ENCODE measurements around the gene OR1D5.
"Not testable (repeated sequence)": the region's sequence is repeated elsewhere in the genome, so short reads cannot be mapped to it uniquely, and the experiment has no call there.

Gene OR1D5

GRCh38 chr17:3032258-3033247 is 30.9 kb downstream of the OR1D5 start:
- no peak for DNase-seq (ENCODE audit: low read depth in 2 of 3, low spot score in 2 of 3)

- DNase-seq (ENCODE audit: low read depth in 2 of 3, low spot score in 2 of 3): not testable (repeated sequence)
These were observed 32.4 kb downstream of the OR1D5 start for GRCh38 chr17:3030852-3031470.

- DNase-seq (ENCODE audit: low read depth in 2 of 3, low spot score in 2 of 3): no peak
These were observed 33.3 kb downstream of the OR1D5 start for GRCh38 chr17:3030096-3030495.

GRCh38 chr17:3029213-3029913 is 34.0 kb downstream of the OR1D5 start:
- no peak for DNase-seq (ENCODE audit: low read depth in 2 of 3, low spot score in 2 of 3)

- DNase-seq (ENCODE audit: low read depth in 2 of 3, low spot score in 2 of 3): no peak
These were observed 35.4 kb downstream of the OR1D5 start for GRCh38 chr17:3027786-3028532.

- no peak for DNase-seq (ENCODE audit: low read depth in 2 of 3, low spot score in 2 of 3)
These were observed 36.3 kb downstream of the OR1D5 start for GRCh38 chr17:3026856-3027751.

GRCh38 chr17:3026125-3026855 is 37.1 kb downstream of the OR1D5 start:
- DNase-seq (ENCODE audit: low read depth in 2 of 3, low spot score in 2 of 3): no peak

GRCh38 chr17:3025421-3026124 is 37.8 kb downstream of the OR1D5 start:
- no peak for DNase-seq (ENCODE audit: low read depth in 2 of 3, low spot score in 2 of 3)

- DNase-seq (ENCODE audit: low read depth in 2 of 3, low spot score in 2 of 3): no peak
These were observed 39.1 kb downstream of the OR1D5 start for GRCh38 chr17:3024346-3024745.

GRCh38 chr17:3022197-3022596 is 41.2 kb downstream of the OR1D5 start:
- DNase-seq (ENCODE audit: low read depth in 2 of 3, low spot score in 2 of 3): no peak

GRCh38 chr17:3020381-3020780 is 43.0 kb downstream of the OR1D5 start:
- DNase-seq (ENCODE audit: low read depth in 2 of 3, low spot score in 2 of 3): no peak

GRCh38 chr17:3019761-3020160 is 43.6 kb downstream of the OR1D5 start:
- DNase-seq (ENCODE audit: low read depth in 2 of 3, low spot score in 2 of 3): no peak

- no peak for DNase-seq (ENCODE audit: low read depth in 2 of 3, low spot score in 2 of 3)
These were observed 45.5 kb downstream of the OR1D5 start for GRCh38 chr17:3017936-3018335.

- no peak for DNase-seq (ENCODE audit: low read depth in 2 of 3, low spot score in 2 of 3)
These were observed 47.5 kb downstream of the OR1D5 start for GRCh38 chr17:3015890-3016289.

- DNase-seq (ENCODE audit: low read depth in 2 of 3, low spot score in 2 of 3): peak in 2 of 3 experiments; percentile 24 to 27
These were observed 50.4 kb downstream of the OR1D5 start for GRCh38 chr17:3012926-3013581.

All from activated CD8-positive, alpha-beta memory T cell treated with anti-CD3 and anti-CD28 coated beads for 48 hours (primary cell).